GM23338 (cell line): ENCODE data around the gene TBC1D9B. TPM values are rescaled to one million over a fixed set of nuclear protein-coding genes. Genes with fewer than 3 reads are reported as not detected.

Experiments
- ATAC-seq: fragments of 200-7000 bp; cut with Tn5 transposase; 3 replicates; pipeline ENCODE4 v1.9.1; 2020
- DNase-seq: peaks from one replicate; pipeline ENCODE4 v3.0.0-alpha.2; 2015; ENCODE audit warnings: low spot score
- H2AFZ ChIP-seq: fragments of 200-600 bp; sonication (generic); 2 replicates; pipeline ENCODE4 v1.8.0; 2016; ENCODE audit warnings: antibody characterized with exemption, mild to moderate bottlenecking, moderate library complexity
- H3F3A ChIP-seq: fragments of 200-600 bp; sonication (generic); replicated peaks from 2 replicates; pipeline ENCODE4 v1.8.0; 2017; ENCODE audit warnings: antibody characterized with exemption, mixed run types, low read depth
- H3K27ac ChIP-seq: fragments of 200-600 bp; sonication (generic); 2 replicates; pipeline ENCODE4 v1.6.1; 2016; ENCODE audit warnings: low read depth
- H3K27me3 ChIP-seq: fragments of 200-600 bp; sonication (generic); 2 replicates; pipeline ENCODE4 v1.8.0; 2016; ENCODE audit warnings: mild to moderate bottlenecking, mixed run types, moderate library complexity; ENCODE audit not compliant: insufficient read depth
- H3K36me3 ChIP-seq: fragments of 200-600 bp; sonication (generic); 2 replicates; pipeline ENCODE4 v1.8.0; 2016; ENCODE audit warnings: mild to moderate bottlenecking; ENCODE audit not compliant: insufficient read depth
- H3K4me1 ChIP-seq: fragments of 200-600 bp; sonication (generic); 2 replicates; pipeline ENCODE4 v1.8.0; 2016; ENCODE audit warnings: mild to moderate bottlenecking, moderate library complexity; ENCODE audit not compliant: insufficient read depth
- H3K4me2 ChIP-seq: fragments of 200-600 bp; sonication (generic); 2 replicates; pipeline ENCODE4 v1.7.1; 2017; ENCODE audit warnings: mixed run types
- H3K4me3 ChIP-seq: fragments of 200-600 bp; sonication (generic); 2 replicates; pipeline ENCODE4 v1.6.1; 2016; ENCODE audit warnings: mixed run types
- H3K79me2 ChIP-seq: fragments of 200-600 bp; sonication (generic); replicated peaks from 2 replicates; pipeline ENCODE4 v1.8.0; 2017; ENCODE audit warnings: mild to moderate bottlenecking; ENCODE audit not compliant: insufficient read depth
- H3K9me2 ChIP-seq: fragments of 200-600 bp; sonication (generic); 2 replicates; pipeline ENCODE4 v1.8.0; 2017; ENCODE audit not compliant: insufficient read depth
- H4K20me1 ChIP-seq: fragments of 200-600 bp; sonication (generic); replicated peaks from 2 replicates; pipeline ENCODE4 v1.8.0; 2017; ENCODE audit warnings: mild to moderate bottlenecking; ENCODE audit not compliant: insufficient read depth
- H3K27ac Mint-ChIP-seq: 2 replicates; pipeline ENCODE4 v1.8.0; 2020; ENCODE audit warnings: inconsistent platforms, mild to moderate bottlenecking, moderate library complexity, mixed read lengths
- H3K27me3 Mint-ChIP-seq: 3 replicates; pipeline ENCODE4 v1.8.0; 2022; ENCODE audit warnings: low read depth, mild to moderate bottlenecking, moderate library complexity, mixed read lengths, inconsistent platforms; ENCODE audit not compliant: insufficient read depth, poor library complexity
- H3K36me3 Mint-ChIP-seq: 3 replicates; pipeline ENCODE4 v1.8.0; 2021; ENCODE audit warnings: low read depth, mild to moderate bottlenecking, inconsistent platforms, moderate library complexity, mixed read lengths
- H3K4me1 Mint-ChIP-seq: 3 replicates; pipeline ENCODE4 v1.8.0; 2020; ENCODE audit warnings: mild to moderate bottlenecking, inconsistent platforms, mixed read lengths
- H3K4me3 Mint-ChIP-seq: 3 replicates; pipeline ENCODE4 v1.8.0; 2021; ENCODE audit warnings: moderate library complexity, mild to moderate bottlenecking, inconsistent platforms, mixed read lengths
- H3K9me3 Mint-ChIP-seq: 3 replicates; pipeline ENCODE4 v1.8.0; 2020; ENCODE audit warnings: moderate library complexity, mild to moderate bottlenecking, inconsistent platforms, mixed read lengths
- CREB1 ChIP-seq: fragments of 250-450 bp; sonication (Bioruptor Pico); IDR thresholded peaks from 2 replicates; pipeline ENCODE4 v1.5.0; 2020; ENCODE audit warnings: low read depth, mild to moderate bottlenecking, moderate library complexity
- EZH2 ChIP-seq: fragments of 200-600 bp; sonication (generic); IDR thresholded peaks from one replicate; pipeline ENCODE4 v1.8.0; 2017; ENCODE audit warnings: antibody characterized with exemption, mild to moderate bottlenecking, low read depth; ENCODE audit not compliant: unreplicated experiment
- EZH2phosphoT487 ChIP-seq: fragments of 200-600 bp; sonication (generic); IDR thresholded peaks from one replicate; pipeline ENCODE4 v1.8.1; 2018; ENCODE audit warnings: antibody characterized with exemption; ENCODE audit not compliant: unreplicated experiment
- JUNB ChIP-seq: IDR thresholded peaks from one replicate; pipeline ENCODE4 v1.6.1; 2016; ENCODE audit warnings: antibody characterized with exemption; ENCODE audit not compliant: unreplicated experiment
- NANOG ChIP-seq: IDR thresholded peaks from 2 replicates; pipeline ENCODE4 v1.6.1; 2016; ENCODE audit warnings: antibody characterized with exemption, borderline replicate concordance
- POLR2AphosphoS5 ChIP-seq: IDR thresholded peaks from 2 replicates; pipeline ENCODE4 v1.6.1; 2016; ENCODE audit warnings: antibody characterized with exemption, low read depth
- STAT1 ChIP-seq: IDR thresholded peaks from one replicate; pipeline ENCODE4 v1.6.1; 2016; ENCODE audit warnings: antibody characterized with exemption; ENCODE audit not compliant: unreplicated experiment
- ZNF114 ChIP-seq: fragments of 250-450 bp; sonication (Bioruptor Pico); IDR thresholded peaks from 2 replicates; pipeline ENCODE4 v1.5.0; 2020; ENCODE audit warnings: mild to moderate bottlenecking, moderate library complexity
- ZNF331 ChIP-seq: fragments of 250-450 bp; sonication (Bioruptor Pico); IDR thresholded peaks from 2 replicates; pipeline ENCODE4 v1.5.0; 2020; ENCODE audit warnings: low read depth, mild to moderate bottlenecking, moderate library complexity
- polyA plus RNA-seq: library from polyadenylated mRNA; unstranded; fragments of >200 nt; fragmentation: Nextera tagmentation; extraction: Ambion mirVana; gene quantifications from 2 replicates; pipeline ENCODE4 v1.2.1, GENCODE V29; 2016
- total RNA-seq: library from RNA; depleted of rRNA; stranded (reverse); fragments of >200 nt; shearing (Covaris generic); gene quantifications from 2 replicates; pipeline ENCODE4 v1.2.3, GENCODE V29; 2014
- TF ChIP-seq, protein P1 (sequence below): IDR thresholded peaks from one replicate; pipeline ENCODE4 v1.6.1; 2018; ENCODE audit warnings: antibody characterized with exemption; ENCODE audit not compliant: unreplicated experiment
- TF ChIP-seq, protein P2 (sequence below): fragments of 250-450 bp; sonication (Bioruptor Pico); IDR thresholded peaks from 2 replicates; pipeline ENCODE4 v1.5.0; 2020; ENCODE audit warnings: mild to moderate bottlenecking, moderate library complexity
- TF ChIP-seq, protein P3 (sequence below), 2 experiments: fragments of 200-600 bp in 1 of 2; sonication (generic) in 1 of 2; conservative IDR thresholded peaks; 2 replicates each; pipeline versions ENCODE4 v1.5.1 to v1.6.1; 2016 to 2017; ENCODE audit warnings: antibody characterized with exemption in 2 of 2, low read depth in 2 of 2, mild to moderate bottlenecking in 2 of 2, moderate library complexity in 1 of 2
- TF ChIP-seq, protein P4 (sequence below): IDR thresholded peaks from 2 replicates; pipeline ENCODE4 v1.6.1; 2016; ENCODE audit warnings: antibody characterized with exemption

Gene TBC1D9B
- total and polyA plus RNA-seq, 2 experiments from 2014 or later, result 19.0 to 38.0 TPM

DNA sequence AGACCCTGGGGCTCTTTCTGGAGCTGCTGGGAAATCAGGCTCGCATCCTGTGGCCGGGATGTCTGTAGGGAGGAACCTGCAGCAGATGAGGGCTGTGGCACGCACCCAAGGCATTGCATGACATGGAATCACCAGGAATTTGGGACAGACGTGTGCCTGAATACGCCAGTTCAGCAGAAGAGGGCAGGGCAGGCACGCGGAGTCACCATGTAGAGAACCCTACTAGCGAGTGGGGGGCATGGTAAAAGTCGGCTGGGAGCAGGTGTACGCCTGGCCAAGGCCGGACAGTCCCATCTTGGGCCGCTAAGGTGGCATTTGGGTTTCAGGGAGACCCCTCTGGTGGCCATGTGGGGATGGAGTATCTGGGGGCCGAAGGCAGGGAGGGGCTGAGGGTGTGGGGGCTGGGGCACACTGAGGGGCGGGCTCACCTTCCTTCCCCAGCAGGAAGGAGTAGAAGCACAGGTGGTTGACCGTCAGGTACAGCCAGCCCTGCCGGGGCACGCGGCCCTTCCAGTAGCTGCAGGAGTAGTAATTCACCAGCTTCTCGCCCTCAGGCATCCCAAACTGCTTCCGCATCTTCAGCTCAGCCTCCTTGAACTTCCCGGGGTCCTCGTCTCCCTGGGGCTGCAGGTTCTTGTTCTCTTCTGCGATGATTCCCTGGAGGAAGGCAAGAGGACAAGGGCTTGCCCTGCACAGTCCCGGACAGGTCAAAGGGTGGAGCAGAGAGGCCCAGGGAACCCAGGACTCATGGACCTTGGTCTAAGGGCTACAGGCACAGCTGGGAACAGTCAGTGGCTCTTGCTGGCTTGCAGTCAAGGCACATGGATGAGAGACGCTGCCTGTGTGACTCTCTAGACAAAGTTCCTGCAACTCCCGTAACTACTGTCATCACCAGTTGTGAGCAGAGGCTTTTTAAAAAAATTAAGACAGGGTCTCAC lies 13.5 kb downstream of the TBC1D9B start:
- H3K36me3 Mint-ChIP-seq, result peaks cover 41% of the 10 kb centered on the region
- Histone ChIP-seq H3K4me3 (no peak overlapping the region), H3K27me3 (no peaks in the 10 kb centered on the region), H3K79me2 (no peaks in the 10 kb centered on the region), H3K36me3 (no peaks in the 10 kb centered on the region), H4K20me1 (no peaks in the 10 kb centered on the region), H3K27ac (peak overlapping the region; percentile 88), H2AFZ (no peak overlapping the region), H3K9me2 (no peaks in the 10 kb centered on the region), H3F3A (no peaks in the 10 kb centered on the region), H3K4me2 (no peak overlapping the region), H3K4me1 (peaks cover 12% of the 10 kb centered on the region)
- ATAC-seq (no peak), DNase-seq (no peak)
- peaks cover 4% of the 10 kb centered on the region for H3K27me3 Mint-ChIP-seq
- H3K4me3 Mint-ChIP-seq, result no peak overlapping the region
- H3K9me3 Mint-ChIP-seq, result no peaks in the 10 kb centered on the region
- TF ChIP-seq EZH2 (no peak), CREB1 (CRISPR knock-in tag) (no peak), NANOG (no peak), STAT1 (no peak), EZH2phosphoT487 (no peak), ZNF331 (CRISPR knock-in tag) (no peak), JUNB (no peak), ZNF114 (CRISPR knock-in tag) (no peak), POLR2AphosphoS5 (no peak)
- TF ChIP-seq, protein P1, sequence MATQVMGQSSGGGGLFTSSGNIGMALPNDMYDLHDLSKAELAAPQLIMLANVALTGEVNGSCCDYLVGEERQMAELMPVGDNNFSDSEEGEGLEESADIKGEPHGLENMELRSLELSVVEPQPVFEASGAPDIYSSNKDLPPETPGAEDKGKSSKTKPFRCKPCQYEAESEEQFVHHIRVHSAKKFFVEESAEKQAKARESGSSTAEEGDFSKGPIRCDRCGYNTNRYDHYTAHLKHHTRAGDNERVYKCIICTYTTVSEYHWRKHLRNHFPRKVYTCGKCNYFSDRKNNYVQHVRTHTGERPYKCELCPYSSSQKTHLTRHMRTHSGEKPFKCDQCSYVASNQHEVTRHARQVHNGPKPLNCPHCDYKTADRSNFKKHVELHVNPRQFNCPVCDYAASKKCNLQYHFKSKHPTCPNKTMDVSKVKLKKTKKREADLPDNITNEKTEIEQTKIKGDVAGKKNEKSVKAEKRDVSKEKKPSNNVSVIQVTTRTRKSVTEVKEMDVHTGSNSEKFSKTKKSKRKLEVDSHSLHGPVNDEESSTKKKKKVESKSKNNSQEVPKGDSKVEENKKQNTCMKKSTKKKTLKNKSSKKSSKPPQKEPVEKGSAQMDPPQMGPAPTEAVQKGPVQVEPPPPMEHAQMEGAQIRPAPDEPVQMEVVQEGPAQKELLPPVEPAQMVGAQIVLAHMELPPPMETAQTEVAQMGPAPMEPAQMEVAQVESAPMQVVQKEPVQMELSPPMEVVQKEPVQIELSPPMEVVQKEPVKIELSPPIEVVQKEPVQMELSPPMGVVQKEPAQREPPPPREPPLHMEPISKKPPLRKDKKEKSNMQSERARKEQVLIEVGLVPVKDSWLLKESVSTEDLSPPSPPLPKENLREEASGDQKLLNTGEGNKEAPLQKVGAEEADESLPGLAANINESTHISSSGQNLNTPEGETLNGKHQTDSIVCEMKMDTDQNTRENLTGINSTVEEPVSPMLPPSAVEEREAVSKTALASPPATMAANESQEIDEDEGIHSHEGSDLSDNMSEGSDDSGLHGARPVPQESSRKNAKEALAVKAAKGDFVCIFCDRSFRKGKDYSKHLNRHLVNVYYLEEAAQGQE, result no peak
- TF ChIP-seq, protein P2, sequence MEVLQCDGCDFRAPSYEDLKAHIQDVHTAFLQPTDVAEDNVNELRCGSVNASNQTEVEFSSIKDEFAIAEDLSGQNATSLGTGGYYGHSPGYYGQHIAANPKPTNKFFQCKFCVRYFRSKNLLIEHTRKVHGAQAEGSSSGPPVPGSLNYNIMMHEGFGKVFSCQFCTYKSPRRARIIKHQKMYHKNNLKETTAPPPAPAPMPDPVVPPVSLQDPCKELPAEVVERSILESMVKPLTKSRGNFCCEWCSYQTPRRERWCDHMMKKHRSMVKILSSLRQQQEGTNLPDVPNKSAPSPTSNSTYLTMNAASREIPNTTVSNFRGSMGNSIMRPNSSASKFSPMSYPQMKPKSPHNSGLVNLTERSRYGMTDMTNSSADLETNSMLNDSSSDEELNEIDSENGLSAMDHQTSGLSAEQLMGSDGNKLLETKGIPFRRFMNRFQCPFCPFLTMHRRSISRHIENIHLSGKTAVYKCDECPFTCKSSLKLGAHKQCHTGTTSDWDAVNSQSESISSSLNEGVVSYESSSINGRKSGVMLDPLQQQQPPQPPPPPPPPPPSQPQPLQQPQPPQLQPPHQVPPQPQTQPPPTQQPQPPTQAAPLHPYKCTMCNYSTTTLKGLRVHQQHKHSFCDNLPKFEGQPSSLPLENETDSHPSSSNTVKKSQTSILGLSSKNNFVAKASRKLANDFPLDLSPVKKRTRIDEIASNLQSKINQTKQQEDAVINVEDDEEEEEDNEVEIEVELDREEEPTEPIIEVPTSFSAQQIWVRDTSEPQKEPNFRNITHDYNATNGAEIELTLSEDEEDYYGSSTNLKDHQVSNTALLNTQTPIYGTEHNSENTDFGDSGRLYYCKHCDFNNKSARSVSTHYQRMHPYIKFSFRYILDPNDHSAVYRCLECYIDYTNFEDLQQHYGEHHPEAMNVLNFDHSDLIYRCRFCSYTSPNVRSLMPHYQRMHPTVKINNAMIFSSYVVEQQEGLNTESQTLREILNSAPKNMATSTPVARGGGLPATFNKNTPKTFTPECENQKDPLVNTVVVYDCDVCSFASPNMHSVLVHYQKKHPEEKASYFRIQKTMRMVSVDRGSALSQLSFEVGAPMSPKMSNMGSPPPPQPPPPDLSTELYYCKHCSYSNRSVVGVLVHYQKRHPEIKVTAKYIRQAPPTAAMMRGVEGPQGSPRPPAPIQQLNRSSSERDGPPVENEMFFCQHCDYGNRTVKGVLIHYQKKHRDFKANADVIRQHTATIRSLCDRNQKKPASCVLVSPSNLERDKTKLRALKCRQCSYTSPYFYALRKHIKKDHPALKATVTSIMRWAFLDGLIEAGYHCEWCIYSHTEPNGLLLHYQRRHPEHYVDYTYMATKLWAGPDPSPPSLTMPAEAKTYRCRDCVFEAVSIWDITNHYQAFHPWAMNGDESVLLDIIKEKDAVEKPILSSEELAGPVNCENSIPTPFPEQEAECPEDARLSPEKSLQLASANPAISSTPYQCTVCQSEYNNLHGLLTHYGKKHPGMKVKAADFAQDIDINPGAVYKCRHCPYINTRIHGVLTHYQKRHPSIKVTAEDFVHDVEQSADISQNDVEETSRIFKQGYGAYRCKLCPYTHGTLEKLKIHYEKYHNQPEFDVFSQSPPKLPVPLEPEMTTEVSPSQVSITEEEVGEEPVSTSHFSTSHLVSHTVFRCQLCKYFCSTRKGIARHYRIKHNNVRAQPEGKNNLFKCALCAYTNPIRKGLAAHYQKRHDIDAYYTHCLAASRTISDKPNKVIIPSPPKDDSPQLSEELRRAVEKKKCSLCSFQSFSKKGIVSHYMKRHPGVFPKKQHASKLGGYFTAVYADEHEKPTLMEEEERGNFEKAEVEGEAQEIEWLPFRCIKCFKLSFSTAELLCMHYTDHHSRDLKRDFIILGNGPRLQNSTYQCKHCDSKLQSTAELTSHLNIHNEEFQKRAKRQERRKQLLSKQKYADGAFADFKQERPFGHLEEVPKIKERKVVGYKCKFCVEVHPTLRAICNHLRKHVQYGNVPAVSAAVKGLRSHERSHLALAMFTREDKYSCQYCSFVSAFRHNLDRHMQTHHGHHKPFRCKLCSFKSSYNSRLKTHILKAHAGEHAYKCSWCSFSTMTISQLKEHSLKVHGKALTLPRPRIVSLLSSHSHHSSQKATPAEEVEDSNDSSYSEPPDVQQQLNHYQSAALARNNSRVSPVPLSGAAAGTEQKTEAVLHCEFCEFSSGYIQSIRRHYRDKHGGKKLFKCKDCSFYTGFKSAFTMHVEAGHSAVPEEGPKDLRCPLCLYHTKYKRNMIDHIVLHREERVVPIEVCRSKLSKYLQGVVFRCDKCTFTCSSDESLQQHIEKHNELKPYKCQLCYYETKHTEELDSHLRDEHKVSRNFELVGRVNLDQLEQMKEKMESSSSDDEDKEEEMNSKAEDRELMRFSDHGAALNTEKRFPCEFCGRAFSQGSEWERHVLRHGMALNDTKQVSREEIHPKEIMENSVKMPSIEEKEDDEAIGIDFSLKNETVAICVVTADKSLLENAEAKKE (CRISPR knock-in tag), result no peak
- TF ChIP-seq, protein P3, sequence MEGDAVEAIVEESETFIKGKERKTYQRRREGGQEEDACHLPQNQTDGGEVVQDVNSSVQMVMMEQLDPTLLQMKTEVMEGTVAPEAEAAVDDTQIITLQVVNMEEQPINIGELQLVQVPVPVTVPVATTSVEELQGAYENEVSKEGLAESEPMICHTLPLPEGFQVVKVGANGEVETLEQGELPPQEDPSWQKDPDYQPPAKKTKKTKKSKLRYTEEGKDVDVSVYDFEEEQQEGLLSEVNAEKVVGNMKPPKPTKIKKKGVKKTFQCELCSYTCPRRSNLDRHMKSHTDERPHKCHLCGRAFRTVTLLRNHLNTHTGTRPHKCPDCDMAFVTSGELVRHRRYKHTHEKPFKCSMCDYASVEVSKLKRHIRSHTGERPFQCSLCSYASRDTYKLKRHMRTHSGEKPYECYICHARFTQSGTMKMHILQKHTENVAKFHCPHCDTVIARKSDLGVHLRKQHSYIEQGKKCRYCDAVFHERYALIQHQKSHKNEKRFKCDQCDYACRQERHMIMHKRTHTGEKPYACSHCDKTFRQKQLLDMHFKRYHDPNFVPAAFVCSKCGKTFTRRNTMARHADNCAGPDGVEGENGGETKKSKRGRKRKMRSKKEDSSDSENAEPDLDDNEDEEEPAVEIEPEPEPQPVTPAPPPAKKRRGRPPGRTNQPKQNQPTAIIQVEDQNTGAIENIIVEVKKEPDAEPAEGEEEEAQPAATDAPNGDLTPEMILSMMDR (conservative IDR thresholded peaks at IDR 0.05; ENCODE audit: low read depth in 2 of 2), result no peak
- TF ChIP-seq, protein P4, sequence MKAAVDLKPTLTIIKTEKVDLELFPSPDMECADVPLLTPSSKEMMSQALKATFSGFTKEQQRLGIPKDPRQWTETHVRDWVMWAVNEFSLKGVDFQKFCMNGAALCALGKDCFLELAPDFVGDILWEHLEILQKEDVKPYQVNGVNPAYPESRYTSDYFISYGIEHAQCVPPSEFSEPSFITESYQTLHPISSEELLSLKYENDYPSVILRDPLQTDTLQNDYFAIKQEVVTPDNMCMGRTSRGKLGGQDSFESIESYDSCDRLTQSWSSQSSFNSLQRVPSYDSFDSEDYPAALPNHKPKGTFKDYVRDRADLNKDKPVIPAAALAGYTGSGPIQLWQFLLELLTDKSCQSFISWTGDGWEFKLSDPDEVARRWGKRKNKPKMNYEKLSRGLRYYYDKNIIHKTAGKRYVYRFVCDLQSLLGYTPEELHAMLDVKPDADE, result no peak
- peaks cover 12% of the 10 kb centered on the region; the same call in 2 of the 3 replicates for H3K4me1 Mint-ChIP-seq
- no peak overlapping the region for H3K27ac Mint-ChIP-seq
